GM19025 (cell line): ENCODE measurements around the gene MDFI.
"Not testable (repeated sequence)": the region's sequence is repeated elsewhere in the genome, so short reads cannot be mapped to it uniquely, and the experiment has no call there.

ENCODE experiments used
- ATAC-seq: cut with Tn5 transposase; IDR thresholded peaks from one replicate; pipeline ENCODE4 v1.9.1; 2021; ENCODE audit warnings: mild to moderate bottlenecking, low read depth, moderate library complexity; ENCODE audit not compliant: unreplicated experiment

Gene MDFI

DNA sequence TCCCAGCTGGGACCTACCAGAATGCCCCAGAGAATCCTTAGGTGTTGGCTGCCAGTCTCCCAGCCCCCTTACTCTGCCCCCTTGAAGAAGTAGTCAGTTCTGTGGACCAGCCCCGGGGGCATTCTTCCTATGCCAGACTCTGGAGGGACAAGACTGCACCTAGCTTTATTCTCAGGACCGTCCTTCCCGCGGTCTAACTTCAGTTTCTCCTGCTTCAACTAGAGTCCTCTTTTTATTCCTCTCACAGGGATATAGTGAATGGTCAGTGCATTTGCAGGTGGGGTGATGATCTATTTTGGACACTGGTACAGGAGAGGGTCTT, 35.9 kb upstream of the MDFI start:
- no peak for ATAC-seq

DNA sequence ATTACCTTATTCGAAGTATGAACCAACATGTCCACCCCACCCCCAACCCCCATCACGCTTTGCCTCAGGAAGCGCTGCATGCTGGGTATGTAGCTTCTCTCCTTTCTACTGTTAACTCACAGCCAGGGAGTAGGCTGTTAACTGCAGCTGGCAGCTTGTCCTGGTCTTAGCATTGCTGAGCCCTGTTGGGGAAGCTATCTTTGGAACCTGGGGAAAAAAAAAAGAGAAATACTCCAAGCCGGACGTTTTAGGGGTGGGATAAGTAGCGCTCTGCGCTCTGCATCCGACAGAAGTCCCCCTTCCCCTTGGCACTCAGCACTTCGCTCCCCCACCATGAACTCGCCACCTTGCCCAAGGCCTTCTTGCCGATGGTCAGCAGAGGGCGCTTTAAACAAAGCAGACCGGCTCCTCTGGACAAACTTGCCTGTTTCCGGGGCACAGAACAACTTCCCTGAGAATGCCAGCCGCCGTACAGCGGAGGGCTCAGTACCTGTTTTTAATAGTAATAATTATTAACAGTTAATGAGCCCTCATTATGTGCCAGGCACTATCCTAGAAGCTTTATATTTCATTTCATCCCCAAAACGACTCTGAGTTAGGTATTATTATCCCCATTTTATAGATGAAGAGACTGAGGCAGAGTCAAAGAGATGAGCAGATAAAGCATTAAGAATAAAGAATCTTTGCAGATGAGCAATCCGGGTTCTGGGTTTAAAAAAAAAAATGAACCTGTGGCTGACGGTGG, 35.2 kb upstream of the MDFI start:
- no peak for ATAC-seq

- ATAC-seq, result no peak
Observed at GRCh38 chr6:41604006-41604405, 34.3 kb upstream of the MDFI start.

DNA sequence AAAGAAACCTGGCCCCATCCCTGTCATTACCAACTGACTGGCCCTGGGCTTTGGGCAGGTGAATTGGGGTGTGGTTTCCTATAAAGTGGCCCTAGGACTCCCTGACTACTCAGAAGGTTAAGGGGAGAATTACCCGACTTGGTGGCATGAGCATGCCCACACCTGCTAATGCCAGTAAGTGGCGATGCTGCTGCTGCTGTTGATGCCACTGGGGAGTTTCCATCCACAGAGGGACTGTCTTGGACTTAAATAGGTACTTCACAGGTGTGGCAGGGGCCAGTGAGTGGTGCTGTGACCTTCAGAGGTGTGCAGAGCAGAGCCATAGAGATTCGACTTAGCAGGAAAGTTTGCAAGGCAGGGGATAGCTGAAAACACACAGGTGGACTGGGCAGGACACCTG, 32.6 kb upstream of the MDFI start:
- no peak for ATAC-seq

DNA sequence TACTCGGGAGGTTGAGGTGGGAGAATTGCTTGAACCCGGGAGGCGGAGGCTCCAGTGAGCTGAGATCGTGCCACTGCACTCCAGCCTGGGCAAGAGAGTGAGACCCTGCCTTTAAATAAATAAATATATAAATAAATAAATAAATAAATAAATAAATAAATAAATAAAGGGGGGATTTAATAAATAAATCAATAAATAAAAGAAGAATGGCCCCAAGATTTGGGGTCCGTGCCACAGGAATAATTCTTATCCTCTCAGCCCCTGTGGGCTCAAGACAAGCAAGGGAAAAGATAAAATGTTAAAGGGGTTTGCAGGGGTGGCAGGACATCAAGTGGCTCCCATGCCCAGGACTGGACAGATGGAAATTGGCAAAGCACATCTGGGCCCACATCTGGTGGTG, 31.2 kb upstream of the MDFI start:
- no peak for ATAC-seq

DNA sequence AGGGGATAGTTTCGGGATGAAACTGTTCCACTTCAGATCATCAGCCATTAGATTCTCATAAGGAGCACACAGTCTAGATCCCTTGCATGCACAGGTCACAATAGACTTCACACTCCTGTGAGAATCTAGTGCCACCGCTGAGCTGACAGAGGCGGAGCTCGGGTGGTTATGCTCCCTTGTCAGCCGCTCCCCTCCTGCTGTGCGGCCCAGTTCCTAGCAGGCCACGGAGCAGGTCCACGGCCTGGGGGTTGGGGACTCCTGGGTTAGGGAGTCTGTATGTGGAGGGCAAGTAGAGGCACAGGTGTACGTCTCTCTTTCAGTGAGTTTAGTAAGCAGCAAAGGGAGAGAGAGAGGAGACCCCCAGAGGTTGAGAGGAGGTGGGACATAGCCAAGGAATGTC, 30.5 kb upstream of the MDFI start:
- no peak for ATAC-seq

DNA sequence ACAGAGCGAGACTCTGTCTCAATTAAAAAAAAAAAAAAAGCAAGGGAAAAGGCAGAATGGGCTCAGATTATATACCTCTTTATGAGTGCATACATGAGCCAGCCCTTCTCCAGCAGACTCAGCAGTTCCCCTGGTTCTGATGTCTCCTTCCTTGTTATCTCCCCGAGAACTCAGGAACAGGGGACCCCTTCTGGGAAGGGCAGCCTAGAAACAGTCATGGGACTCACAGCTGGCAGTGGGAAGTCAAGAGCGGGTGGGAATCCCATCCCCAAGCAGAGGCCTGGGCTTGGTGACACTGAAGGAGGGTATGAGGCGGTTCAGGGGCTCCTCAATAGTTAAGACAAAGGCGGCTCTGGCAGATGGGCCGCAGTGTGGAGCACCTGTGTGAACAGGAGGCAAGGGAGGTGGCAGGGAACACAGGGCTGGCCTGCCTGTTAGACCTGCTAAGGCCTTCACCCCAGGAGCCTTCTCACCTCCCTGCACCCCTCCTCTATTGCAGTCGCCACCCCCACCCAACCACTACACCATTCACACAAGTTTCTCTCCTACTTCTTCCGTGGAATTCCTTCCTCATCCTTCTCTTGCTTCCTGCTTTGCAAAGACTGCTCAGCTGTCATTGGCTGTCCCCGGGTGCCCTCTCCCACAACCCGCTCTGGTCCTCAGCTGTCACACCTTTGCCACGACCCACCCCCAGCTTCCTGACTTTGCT, 29.7 kb upstream of the MDFI start:
- no peak for ATAC-seq

DNA sequence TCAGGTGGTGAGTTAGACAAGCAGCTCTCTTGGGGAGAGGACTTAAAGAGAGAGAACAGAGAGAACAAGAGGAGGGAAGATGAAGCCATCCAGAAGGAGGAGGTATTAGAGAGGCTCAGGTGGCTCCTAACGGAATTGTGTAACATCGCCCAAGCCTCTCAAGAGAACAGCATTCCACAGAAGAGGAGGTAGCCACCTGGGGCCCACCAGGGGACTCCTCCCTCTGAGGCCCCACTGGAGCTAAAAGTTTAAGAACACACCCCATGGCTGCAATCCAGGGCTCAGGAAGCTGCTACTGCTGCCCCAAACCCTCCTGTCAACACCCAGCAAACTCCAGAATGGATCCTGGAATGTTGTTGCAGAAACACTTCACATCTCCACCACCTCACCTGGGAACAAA, 23.6 kb upstream of the MDFI start:
- no peak for ATAC-seq

- no peak for ATAC-seq
Observed at GRCh38 chr6:41615311-41615710, 23.0 kb upstream of the MDFI start.

GRCh38 chr6:41618598-41618997, 19.7 kb upstream of the MDFI start:
- ATAC-seq, result no peak

GRCh38 chr6:41619193-41619592, 19.1 kb upstream of the MDFI start:
- not testable (repeated sequence) for ATAC-seq

DNA sequence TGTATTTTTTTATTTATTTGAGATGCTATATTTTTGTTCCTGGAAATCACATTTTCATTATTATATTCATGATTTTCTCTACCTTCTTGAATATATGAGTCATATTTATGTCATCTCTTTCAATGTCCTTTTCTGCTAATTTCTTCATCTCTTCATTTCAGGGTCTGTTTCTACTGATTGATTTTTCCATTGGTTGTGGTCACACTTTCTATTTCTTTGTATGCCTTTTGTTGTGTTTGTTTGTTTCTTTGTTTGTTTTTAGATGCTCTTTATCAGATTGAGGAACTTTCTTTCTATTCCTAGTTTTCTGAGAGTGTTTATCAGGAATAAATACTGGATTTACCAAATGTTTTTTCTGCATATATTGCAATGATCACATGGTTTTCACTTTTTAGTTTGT, 16.9 kb upstream of the MDFI start:
- no peak for ATAC-seq

DNA sequence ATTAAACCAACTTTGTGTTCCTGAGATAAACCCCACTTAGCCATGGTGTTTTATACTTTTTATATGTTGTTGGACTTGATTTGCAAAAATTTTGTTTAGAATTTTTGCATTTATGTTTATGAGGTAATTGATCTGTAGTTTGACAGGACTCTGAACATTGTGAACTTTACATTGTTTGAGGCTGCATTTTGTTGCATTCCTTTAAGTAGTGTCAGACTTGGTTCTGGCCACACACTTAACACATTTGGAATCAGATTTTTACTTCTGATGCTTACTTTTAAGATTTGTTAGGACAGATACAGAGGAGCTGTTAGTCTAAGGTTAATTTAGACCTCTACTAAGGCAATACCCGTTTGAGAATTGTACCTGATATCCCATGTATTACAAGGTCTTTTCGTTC, 16.5 kb upstream of the MDFI start:
- no peak for ATAC-seq

GRCh38 chr6:41622206-41622988, 15.9 kb upstream of the MDFI start:
- no peak for ATAC-seq

GRCh38 chr6:41623330-41623729, 14.9 kb upstream of the MDFI start:
- no peak for ATAC-seq

GRCh38 chr6:41624621-41625380, 13.5 kb upstream of the MDFI start:
- no peak for ATAC-seq

DNA sequence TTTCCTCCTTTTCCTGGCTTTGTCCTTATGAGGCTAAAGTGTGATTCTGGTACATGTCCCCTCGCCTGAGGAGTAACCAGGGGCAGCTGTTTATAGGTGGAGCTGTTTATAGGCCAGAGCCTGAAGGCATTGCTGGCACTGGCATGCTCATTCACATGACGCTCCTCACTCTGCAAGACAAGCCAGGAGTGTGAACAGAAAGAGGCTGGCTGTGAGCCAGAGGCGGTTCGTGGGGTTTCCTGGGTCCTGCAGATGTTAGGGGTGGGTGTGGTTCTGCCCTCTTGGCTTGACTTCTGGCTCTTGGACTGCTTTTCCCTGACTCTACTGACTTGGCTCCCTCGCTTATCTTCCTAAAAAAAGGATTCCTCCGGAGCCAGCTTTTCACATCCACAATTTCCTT, 12.8 kb upstream of the MDFI start:
- no peak for ATAC-seq

GRCh38 chr6:41626022-41626421, 12.2 kb upstream of the MDFI start:
- ATAC-seq, result no peak

- ATAC-seq, result no peak
Observed at GRCh38 chr6:41626917-41627316, 11.4 kb upstream of the MDFI start.

- no peak for ATAC-seq
Observed at GRCh38 chr6:41629128-41629527, 9.1 kb upstream of the MDFI start.

- no peak for ATAC-seq
Observed at GRCh38 chr6:41630069-41630468, 8.2 kb upstream of the MDFI start.
